WERI-Rb-1 (cell line): ENCODE results near the gene RHEBL1.

ENCODE experiments used
- DNase-seq: peaks from one replicate; pipeline ENCODE4 v3.0.0-alpha.2; 2020
- H3K27ac ChIP-seq: fragments of 250-450 bp; sonication (Bioruptor Pico); 2 replicates; pipeline ENCODE4 v1.5.1; 2020; ENCODE audit warnings: mild to moderate bottlenecking, moderate library complexity
- H3K27me3 ChIP-seq: fragments of 250-450 bp; sonication (Bioruptor Pico); 2 replicates; pipeline ENCODE4 v1.5.1; 2021; ENCODE audit warnings: mild to moderate bottlenecking, low read depth, moderate library complexity; ENCODE audit not compliant: insufficient read depth, severe bottlenecking
- H3K36me3 ChIP-seq: fragments of 250-450 bp; sonication (Bioruptor Pico); 2 replicates; pipeline ENCODE4 v1.5.1; 2020; ENCODE audit warnings: mild to moderate bottlenecking, moderate library complexity
- H3K4me3 ChIP-seq: 2 replicates; pipeline ENCODE4 v1.5.1; 2011; ENCODE audit warnings: low read depth, mild to moderate bottlenecking, control low read depth, low read length
- H3K9me3 ChIP-seq: fragments of 250-450 bp; sonication (Bioruptor Pico); 2 replicates; pipeline ENCODE4 v1.5.1; 2021; ENCODE audit warnings: mild to moderate bottlenecking, moderate library complexity; ENCODE audit not compliant: severe bottlenecking
- TF ChIP-seq, protein P1 (sequence below): IDR thresholded peaks from 2 replicates; pipeline ENCODE4 v1.5.1; 2011; ENCODE audit warnings: low read depth, mild to moderate bottlenecking, control low read depth, inconsistent platforms, low read length

RHEBL1 gene

DNA sequence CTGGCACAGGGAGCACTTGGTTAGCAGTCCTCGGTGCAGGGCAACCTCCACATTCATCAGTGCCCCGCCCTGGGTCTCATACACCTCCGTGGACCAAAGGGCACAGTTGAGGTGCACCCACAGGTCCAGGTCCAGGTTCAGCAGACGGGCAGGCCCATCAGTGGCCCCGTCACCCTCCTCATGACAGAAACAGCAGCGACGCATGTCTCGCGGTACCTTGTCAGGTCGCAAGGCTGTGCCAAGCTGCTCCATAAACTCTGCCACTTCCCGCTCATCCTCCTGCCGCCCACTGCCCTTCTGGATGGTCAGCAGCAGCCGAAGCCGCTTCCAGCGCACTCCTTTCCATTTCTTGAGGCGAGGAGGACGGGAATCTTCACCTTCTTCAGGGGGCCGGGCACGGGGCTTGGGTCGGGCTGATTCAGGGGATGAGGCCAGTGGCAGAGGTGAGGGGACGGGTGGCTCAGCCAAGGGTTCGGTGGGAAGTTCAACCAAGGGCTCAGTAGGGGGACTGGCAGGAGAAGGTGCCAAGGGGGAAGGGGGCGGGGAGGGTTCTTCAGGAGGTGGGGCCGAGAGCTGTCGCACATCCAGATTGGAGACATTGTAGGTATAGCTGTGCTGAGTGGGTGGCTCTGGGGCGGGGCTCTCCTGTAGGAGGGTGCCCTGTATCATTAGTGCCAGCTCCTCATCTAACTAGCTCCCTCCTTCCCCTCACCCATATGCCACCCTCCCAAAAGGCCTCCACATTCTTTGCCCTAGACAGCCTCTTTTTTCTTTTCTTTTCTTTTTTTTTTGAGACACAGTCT, 42.9 kb downstream of the RHEBL1 start:
- Histone ChIP-seq H3K27ac (no peak overlapping the region), H3K4me3 (no peak overlapping the region), H3K36me3 (peaks cover 91% of the 10 kb centered on the region), H3K27me3 (no peaks in the 10 kb centered on the region), H3K9me3 (no peaks in the 10 kb centered on the region)
- TF ChIP-seq, protein P1, sequence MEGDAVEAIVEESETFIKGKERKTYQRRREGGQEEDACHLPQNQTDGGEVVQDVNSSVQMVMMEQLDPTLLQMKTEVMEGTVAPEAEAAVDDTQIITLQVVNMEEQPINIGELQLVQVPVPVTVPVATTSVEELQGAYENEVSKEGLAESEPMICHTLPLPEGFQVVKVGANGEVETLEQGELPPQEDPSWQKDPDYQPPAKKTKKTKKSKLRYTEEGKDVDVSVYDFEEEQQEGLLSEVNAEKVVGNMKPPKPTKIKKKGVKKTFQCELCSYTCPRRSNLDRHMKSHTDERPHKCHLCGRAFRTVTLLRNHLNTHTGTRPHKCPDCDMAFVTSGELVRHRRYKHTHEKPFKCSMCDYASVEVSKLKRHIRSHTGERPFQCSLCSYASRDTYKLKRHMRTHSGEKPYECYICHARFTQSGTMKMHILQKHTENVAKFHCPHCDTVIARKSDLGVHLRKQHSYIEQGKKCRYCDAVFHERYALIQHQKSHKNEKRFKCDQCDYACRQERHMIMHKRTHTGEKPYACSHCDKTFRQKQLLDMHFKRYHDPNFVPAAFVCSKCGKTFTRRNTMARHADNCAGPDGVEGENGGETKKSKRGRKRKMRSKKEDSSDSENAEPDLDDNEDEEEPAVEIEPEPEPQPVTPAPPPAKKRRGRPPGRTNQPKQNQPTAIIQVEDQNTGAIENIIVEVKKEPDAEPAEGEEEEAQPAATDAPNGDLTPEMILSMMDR = no peak
- DNase-seq = no peak

- Histone ChIP-seq H3K27ac (no peak overlapping the region), H3K36me3 (peaks cover 91% of the 10 kb centered on the region), H3K27me3 (no peaks in the 10 kb centered on the region), H3K4me3 (no peak overlapping the region), H3K9me3 (no peaks in the 10 kb centered on the region)
- TF ChIP-seq, protein P1 = no peak
- DNase-seq = no peak
Measured at GRCh38 chr12:49026101-49026500, 43.7 kb downstream of the RHEBL1 start.

DNA sequence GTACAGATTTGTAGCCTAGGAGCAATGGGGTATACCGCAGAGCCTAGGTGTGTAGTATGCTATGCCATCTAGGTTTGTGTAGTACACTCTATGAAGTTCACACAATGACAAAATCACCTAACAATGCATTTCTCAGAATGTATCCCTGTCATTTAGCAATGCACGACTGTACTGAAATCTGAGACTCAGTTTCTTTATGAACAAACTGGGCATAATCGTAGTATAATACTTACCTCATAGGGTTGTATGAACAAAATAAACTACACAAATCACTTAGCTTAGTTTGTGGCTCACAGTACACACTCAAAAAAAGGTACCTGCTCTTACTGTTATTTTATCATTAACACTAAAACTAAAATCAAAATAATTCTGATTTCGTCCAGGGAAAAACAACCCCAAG, 44.3 kb downstream of the RHEBL1 start:
- no peak overlapping the region for H3K4me3 ChIP-seq
- TF ChIP-seq, protein P1 = no peak
- peaks cover 88% of the 10 kb centered on the region for H3K36me3 ChIP-seq
- H3K27ac ChIP-seq = no peak overlapping the region
- H3K27me3 ChIP-seq = no peaks in the 10 kb centered on the region
- DNase-seq = no peak
- H3K9me3 ChIP-seq = no peaks in the 10 kb centered on the region

DNA sequence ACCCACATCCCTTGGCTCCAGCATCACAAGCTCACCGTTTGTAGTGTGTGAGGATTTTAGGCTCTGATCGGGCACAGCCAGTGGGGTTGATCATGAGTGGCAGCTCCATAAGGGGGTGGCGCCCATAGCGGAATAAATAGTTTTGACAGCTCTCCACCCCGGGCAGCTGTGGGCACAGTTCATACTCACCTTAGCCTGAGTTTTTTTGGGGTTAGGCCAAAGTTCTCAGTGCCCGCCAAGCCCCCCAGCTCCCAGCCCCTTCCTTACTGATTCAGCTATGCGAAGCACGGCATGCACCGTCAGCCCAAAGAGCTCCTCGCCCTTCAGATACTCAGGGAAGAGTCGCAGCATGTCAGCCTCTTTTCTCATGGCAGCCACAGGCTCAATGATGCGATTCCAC, 45.2 kb downstream of the RHEBL1 start:
- TF ChIP-seq, protein P1 = no peak
- no peak for DNase-seq
- no peak overlapping the region for H3K4me3 ChIP-seq
- H3K27ac ChIP-seq = no peak overlapping the region
- no peaks in the 10 kb centered on the region for H3K27me3 ChIP-seq
- peaks cover 81% of the 10 kb centered on the region for H3K36me3 ChIP-seq
- H3K9me3 ChIP-seq = no peaks in the 10 kb centered on the region

- H3K4me3 ChIP-seq = no peak overlapping the region
- peaks cover 73% of the 10 kb centered on the region for H3K36me3 ChIP-seq
- no peaks in the 10 kb centered on the region for H3K9me3 ChIP-seq
- TF ChIP-seq, protein P1 = no peak
- DNase-seq = no peak
- H3K27me3 ChIP-seq = no peaks in the 10 kb centered on the region
- no peak overlapping the region for H3K27ac ChIP-seq
Measured at GRCh38 chr12:49023812-49024211, 46.0 kb downstream of the RHEBL1 start.
